NCI-H1436 (cell line): ENCODE measurements around the gene OGFR.

Source experiments
- DNase-seq: peaks from one replicate; lab custom pipeline; 2025; lab: John Stamatoyannopoulos, UW

OGFR gene

GRCh38 chr20:62782149-62782892 is 22.3 kb upstream of the OGFR start:
- DNase-seq, result peak; percentile 21

GRCh38 chr20:62782893-62783278 is 21.7 kb upstream of the OGFR start:
- DNase-seq, result no peak

GRCh38 chr20:62784497-62784896 is 20.1 kb upstream of the OGFR start:
- DNase-seq, result no peak

GRCh38 chr20:62785393-62785792 is 19.2 kb upstream of the OGFR start:
- DNase-seq, result no peak

- no peak for DNase-seq
Observed at GRCh38 chr20:62786157-62786556, 18.5 kb upstream of the OGFR start.

- DNase-seq, result no peak
Observed at GRCh38 chr20:62787321-62787720, 17.3 kb upstream of the OGFR start.

- no peak for DNase-seq
Observed at GRCh38 chr20:62787866-62788265, 16.8 kb upstream of the OGFR start.

GRCh38 chr20:62788607-62789006 is 16.0 kb upstream of the OGFR start:
- no peak for DNase-seq

- no peak for DNase-seq
Observed at GRCh38 chr20:62790075-62790474, 14.6 kb upstream of the OGFR start.

GRCh38 chr20:62791301-62792181 is 13.1 kb upstream of the OGFR start:
- DNase-seq, result peak; percentile 87

- DNase-seq, result no peak
Observed at GRCh38 chr20:62792182-62792939, 12.3 kb upstream of the OGFR start.

- peak; percentile 25 for DNase-seq
Observed at GRCh38 chr20:62792940-62793756, 11.5 kb upstream of the OGFR start.

GRCh38 chr20:62793757-62794006 is 11.0 kb upstream of the OGFR start:
- DNase-seq, result no peak

GRCh38 chr20:62794007-62794724 is 10.5 kb upstream of the OGFR start:
- DNase-seq, result peak; percentile 91

- DNase-seq, result peak; percentile 62
Observed at GRCh38 chr20:62795023-62795761, 9.4 kb upstream of the OGFR start.

- no peak for DNase-seq
Observed at GRCh38 chr20:62796699-62797491, 7.7 kb upstream of the OGFR start.

GRCh38 chr20:62797671-62798532 is 6.7 kb upstream of the OGFR start:
- no peak for DNase-seq

GRCh38 chr20:62799036-62799435 is 5.6 kb upstream of the OGFR start:
- no peak for DNase-seq

GRCh38 chr20:62799459-62799858 is 5.2 kb upstream of the OGFR start:
- DNase-seq, result no peak
